HS-27A (cell line): ENCODE measurements around the gene PTPN14.

ENCODE experiments used
- DNase-seq: peaks from one replicate; pipeline ENCODE4 v3.0.0-alpha.2; 2012; ENCODE audit warnings: low read depth, missing footprints

Gene PTPN14

GRCh38 chr1:214475746-214476145 lies 75.7 kb downstream of the PTPN14 start:
- DNase-seq: no peak

- no peak for DNase-seq
Measured at GRCh38 chr1:214475331-214475730, 76.1 kb downstream of the PTPN14 start.

DNA sequence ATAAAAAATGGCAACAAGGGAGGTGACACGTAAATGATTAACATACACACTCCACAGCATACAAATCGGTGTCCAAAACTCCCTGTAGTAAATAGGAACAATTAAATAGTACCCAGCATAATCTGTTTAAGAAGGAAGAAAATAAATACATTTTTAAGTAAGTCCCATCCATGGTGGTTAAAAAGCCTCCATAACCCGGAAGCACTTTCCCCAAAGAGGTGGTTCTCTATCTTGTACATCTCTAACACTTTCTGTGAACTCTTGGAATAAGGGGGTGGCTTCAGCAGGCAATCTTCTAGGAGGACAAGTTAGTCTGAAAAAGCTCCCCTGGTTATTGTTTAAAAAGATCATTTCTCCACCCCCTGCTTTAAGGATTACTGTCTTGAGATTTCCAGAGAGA lies 76.9 kb downstream of the PTPN14 start:
- DNase-seq: no peak

- DNase-seq: no peak
Measured at GRCh38 chr1:214473862-214474261, 77.5 kb downstream of the PTPN14 start.

DNA sequence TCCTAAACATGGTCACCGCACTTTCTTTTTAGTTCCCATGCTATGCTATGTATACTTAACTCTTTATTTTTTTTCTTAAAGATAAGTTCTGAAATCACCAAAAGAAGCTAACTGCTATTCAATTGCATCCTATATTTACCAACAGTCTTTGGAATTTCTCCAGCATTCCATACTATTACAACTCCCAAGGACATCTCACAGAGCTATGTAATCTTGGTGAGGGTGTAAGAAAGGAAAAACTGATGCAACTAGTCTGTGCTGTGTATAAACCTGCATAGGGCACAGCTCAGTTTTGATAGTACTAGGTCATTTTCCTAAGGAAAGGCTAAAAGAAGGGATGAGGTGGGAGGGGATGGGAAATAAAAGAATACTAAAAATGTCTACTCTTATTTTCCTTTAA lies 78.0 kb downstream of the PTPN14 start:
- no peak for DNase-seq

- no peak for DNase-seq
Measured at GRCh38 chr1:214472364-214472763, 79.0 kb downstream of the PTPN14 start.

DNA sequence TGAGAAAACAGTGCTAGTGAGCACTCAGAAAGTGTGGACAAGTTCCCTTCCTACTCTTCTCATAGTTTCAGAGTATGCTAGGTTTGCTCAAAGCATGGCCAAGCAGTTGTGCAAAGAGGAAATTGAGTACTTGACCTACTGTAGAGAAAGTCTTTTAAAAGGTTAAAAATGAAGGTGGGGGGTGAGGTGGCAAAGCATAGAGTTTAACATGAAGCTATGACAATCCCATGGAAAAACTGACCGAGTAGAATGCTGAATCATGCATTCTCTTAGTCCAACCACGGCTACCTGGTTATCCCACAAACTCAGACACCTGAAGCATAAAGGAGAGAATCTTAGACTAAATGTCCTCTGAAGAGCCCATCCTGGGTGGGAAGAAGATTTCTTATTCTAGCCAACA lies 79.9 kb downstream of the PTPN14 start:
- DNase-seq: no peak

DNA sequence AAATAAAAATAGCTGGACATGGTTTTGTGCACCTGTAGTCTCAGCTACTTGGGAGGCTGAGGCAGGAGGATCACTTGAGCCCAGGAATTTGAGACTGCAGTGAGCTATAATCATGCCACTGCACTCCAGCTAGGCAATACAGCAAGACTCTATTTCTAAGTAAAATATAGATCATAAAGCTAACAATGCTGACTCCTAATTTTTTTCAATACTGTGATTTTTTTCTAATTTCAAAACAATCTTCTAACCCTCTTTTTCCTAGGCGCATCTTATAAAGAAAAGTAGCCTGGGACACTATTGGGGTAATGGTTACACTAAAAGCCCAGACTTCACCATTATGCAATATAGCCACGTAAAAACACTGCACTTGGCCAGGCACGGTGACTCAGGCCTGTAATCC lies 81.3 kb downstream of the PTPN14 start:
- DNase-seq: no peak

GRCh38 chr1:214469290-214469689 lies 82.1 kb downstream of the PTPN14 start:
- no peak for DNase-seq

GRCh38 chr1:214467078-214467585 lies 84.3 kb downstream of the PTPN14 start:
- DNase-seq: no peak

DNA sequence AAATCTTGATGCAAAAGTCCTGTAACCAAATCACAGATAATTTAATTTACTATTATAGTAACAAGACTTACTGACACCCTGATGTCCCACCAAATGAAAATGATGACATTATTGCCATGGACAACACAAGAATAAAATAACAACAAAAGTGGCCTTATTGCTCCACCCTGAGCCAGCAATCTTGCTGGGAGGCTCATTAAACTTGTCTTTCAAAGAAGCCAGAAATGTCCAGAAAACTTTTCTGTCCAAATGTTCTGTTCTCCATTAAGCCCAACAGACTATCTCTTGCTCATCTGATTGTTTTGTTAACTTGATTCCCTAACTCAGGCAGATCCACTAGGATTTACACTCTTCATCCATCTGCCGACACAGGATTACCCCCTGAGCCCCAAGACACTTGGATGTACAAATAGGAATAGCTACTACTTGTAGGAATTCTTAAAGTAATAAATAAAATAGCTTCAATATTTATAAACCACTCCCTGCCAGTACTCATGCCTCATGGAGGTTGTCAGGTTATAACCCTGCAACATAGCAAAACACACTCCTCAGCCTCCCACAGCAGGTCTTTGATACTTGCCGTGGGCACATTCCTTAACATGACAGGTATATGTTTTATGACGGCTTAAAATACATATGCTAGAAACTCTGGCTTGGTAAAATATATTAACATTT lies 84.9 kb downstream of the PTPN14 start:
- DNase-seq: no peak

DNA sequence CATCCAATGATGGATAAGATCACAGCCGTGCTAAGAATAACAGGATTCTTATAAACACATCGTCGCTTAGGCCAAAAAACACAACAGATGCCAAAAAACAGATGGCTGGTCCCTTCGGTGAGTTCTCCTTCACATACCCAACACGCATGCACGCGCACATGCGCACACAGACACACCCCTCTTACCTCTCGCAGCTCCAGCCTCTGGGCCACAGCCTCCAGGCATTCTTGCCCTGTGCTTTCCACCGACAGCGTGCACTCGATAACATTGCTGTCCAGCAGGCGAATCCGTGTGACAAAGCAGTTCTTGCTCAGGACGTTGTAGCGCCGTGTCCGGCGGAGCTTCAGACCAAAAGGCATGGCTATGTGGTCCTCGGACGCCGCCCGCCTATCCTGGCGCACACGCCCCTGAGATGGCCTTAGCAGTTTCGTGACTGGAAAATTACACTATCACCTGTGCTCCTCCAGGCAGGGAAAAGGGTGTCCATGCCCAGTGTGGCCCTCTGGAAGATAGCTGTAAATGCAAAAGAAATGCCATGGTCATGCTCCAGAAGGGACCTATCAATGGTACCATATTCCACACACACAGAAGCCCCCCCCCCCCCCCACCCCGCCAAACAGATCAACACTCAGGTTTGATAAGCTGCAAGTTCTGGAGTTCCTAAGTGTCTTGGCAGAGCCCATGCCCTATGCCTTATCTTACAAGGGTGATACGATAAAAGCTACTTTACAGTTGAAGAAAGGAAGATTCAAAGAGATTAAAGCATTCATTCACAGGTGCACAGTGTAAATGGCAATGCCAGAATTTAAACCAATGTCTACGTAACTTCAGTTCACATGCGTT lies 86.7 kb downstream of the PTPN14 start:
- no peak for DNase-seq

GRCh38 chr1:214463596-214463995 lies 87.8 kb downstream of the PTPN14 start:
- no peak for DNase-seq

DNA sequence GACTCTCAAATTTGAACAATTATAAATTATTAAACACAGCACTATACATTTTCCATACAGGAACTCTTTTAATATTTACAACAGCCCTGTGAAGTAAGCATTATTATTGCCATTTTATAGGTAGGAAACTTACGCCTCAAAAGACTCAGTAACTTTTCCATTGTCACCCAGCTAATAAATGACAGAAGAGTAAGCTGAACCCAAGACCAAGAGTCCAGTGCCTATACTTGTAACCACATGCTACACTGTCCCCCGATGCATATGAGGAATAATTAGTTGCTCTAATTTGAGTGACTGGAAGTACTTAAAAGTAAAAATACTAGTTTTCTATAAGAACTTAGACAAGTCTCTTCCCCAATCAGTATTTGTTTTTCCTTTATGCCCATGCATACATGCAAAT lies 88.5 kb downstream of the PTPN14 start:
- no peak for DNase-seq

- no peak for DNase-seq
Measured at GRCh38 chr1:214461305-214461704, 90.1 kb downstream of the PTPN14 start.

- DNase-seq: no peak
Measured at GRCh38 chr1:214460304-214460916, 91.0 kb downstream of the PTPN14 start.

DNA sequence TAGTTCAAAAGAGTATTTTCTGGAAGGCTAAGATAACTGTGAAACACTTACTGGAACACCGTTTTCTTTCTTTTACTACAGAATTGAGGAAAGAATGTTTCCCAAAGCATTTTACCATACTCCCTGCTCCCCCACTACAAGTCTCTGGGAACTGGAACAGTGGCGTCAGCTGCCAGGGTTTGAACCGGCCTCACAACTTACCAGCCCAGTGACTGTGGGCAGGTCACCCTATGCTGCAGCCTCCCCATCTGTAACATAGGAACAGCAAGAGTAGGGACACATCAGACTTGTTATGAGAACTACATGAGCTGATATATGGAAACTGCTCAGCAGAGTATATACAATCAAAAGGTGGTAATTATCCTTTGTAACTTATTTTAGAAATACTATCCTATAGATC lies 91.5 kb downstream of the PTPN14 start:
- no peak for DNase-seq

- DNase-seq: no peak
Measured at GRCh38 chr1:214458541-214458940, 92.9 kb downstream of the PTPN14 start.

DNA sequence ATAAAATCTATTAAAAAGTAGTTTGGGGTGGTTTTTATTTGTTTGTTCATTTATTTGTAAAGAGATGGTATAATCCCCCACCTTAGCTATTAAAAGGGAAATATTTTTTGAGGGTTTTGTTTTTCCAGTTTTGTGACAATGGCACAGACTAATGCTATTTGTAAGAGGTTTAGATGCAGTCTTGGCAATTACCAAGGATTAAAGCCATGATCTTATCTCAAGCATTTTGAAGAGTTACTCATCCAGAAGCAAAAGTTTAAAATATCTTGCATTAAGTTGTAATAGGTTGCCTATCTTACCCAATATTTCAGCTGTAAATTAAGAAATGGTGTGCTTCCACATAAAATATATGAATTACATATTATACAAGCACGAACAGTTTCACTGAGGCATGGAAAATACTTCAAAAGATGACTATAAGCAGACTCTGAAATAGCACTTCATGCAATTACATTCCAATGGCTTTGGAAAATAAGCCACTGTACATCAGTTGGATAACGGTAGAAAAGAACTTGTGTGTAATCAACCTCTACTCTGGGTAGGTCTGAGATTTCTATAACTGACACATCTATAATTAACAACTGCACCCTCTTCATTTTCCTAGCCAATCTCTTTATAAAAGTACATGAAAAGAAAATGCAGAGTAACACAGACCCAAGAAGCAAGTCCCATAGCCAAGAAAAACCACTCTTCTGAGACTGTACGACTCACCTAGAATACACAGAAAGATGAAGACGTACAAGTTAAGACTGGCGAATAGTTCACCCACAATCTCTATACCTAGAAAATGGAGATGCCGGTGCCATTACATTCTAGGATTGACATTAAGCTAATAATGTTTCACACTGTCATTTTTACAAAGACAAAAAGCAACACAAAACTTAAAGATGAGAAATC lies 95.2 kb downstream of the PTPN14 start:
- DNase-seq: no peak

DNA sequence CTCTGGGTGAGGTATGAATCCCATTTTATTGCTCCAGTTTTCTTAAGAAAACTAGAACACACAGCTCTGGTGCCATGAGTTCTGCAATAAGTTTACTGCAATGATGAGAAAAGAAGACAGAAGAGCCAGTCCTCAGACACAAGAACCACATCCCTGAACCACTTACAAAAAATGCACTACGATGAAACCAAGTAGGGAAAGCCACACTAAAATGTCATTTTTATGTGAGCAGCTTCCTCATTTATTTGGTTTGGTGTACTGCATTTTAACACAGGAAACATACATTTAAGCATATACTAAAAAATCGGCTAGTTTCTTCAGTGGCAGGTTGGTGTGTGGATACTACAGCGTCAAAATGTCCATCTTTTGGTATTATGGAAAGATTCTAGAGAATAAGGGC lies 95.9 kb downstream of the PTPN14 start:
- no peak for DNase-seq

DNA sequence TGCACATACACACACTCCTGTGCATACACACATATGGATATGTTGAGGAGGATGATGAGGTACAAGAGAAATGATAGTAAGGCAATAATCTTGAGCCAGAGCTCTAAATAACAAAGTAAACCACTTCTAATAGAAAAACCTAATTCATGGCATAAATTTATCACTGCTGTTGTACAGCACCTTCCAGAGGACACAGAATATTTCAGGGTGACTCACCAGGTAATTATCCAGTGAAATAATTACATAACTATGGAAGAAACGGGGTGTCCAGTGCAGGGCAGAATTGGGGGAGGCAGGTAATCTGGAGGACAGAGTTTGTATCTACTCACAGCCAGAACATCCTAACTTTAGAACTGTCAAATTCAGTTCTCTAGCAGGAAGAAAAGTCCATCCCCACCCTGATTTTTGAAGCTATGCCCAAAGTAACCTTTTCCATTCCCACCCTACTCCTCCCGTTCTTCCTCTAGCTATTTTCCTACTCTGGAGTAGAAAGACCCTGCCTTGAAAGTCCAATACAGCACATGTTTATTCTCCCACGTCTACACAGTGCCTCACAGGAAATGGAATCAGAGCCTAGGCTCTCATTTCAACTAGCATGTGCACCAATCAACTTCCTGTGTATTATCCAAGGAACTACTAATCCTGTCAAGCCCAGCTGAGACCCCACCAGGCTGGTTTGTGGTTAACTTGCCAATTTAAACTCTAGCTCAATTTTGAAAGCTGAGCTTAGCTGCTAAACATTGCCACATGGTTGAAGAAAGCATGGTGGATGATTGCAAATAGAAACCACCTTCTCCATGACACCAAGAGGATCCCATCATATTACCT lies 96.6 kb downstream of the PTPN14 start:
- no peak for DNase-seq
